ENCODE data around the gene STAT5B. TPM values are rescaled to one million over a fixed set of nuclear protein-coding genes. Genes with fewer than 3 reads are reported as not detected.

The STAT5B gene
- total and polyA plus RNA-seq, 2 of the 13 experiments (the other 11 are each of a cell fraction or from before 2014, with no cell fraction given), result 21.0 to 42.8 TPM

DNA sequence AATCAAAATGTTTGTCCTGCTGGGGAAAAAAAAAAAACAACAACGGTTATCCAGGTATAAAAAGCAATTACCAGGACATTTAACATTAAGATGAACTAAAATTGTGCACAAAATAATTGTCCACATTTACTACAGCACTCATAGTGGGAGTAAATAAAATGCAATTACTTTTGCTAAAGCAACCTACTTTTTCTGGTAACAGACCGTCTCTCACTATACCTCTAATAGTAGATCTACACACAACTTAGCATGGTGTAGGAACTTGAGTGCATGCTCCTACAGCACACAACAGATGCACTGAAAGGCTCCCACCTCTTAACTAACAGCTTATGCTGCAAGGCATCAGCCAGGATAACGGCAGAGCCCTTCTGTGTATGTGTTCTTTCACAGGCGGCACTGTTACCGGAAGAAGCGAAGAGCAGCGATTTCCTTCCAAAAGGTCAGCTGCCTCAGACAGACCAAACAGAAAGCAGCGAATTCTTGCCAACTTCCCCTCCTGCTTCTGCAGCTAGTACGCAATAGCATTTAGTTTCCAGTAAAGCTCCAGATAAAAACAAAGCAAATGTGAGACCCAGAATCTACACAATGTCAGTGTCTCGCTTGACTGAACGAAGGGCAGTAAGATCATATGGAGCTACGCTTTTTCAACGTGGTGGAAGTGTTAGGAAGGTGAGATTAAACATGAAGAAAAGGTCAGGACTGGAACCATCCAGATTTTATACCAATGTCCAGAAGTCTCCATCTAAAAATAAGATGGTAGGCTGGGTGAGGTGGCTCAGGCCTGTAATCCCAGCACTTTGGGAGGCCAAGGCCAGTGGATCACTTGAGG is 27.6 kb downstream of the STAT5B start (continued):
- TF ChIP-seq, protein P1, sequence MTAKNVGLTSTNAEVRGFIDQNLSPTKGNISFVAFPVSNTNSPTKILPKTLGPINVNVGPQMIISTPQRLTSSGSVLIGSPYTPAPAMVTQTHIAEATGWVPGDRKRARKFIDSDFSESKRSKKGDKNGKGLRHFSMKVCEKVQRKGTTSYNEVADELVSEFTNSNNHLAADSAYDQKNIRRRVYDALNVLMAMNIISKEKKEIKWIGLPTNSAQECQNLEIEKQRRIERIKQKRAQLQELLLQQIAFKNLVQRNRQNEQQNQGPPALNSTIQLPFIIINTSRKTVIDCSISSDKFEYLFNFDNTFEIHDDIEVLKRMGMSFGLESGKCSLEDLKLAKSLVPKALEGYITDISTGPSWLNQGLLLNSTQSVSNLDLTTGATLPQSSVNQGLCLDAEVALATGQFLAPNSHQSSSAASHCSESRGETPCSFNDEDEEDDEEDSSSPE (CRISPR knock-in tag; IDR thresholded peaks at IDR 0.05), result peak; percentile 59; the same call in 1 of the 2 replicates
- TF ChIP-seq SALL1 (CRISPR knock-in tag; IDR thresholded peaks at IDR 0.05), result peak; percentile 65
- TF ChIP-seq YEATS4 (CRISPR knock-in tag; IDR thresholded peaks at IDR 0.05; ENCODE audit: borderline replicate concordance), result 0 out of 2 replicates have a peak, but pooled peaks have one; percentile 34
- no peak for TF ChIP-seq ZNF326 (CRISPR knock-in tag; IDR thresholded peaks at IDR 0.05; ENCODE audit: borderline replicate concordance)
- TF ChIP-seq, protein P2, sequence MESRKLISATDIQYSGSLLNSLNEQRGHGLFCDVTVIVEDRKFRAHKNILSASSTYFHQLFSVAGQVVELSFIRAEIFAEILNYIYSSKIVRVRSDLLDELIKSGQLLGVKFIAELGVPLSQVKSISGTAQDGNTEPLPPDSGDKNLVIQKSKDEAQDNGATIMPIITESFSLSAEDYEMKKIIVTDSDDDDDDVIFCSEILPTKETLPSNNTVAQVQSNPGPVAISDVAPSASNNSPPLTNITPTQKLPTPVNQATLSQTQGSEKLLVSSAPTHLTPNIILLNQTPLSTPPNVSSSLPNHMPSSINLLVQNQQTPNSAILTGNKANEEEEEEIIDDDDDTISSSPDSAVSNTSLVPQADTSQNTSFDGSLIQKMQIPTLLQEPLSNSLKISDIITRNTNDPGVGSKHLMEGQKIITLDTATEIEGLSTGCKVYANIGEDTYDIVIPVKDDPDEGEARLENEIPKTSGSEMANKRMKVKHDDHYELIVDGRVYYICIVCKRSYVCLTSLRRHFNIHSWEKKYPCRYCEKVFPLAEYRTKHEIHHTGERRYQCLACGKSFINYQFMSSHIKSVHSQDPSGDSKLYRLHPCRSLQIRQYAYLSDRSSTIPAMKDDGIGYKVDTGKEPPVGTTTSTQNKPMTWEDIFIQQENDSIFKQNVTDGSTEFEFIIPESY (CRISPR knock-in tag; IDR thresholded peaks at IDR 0.05), result peak; percentile 22; the same call in 1 of the 2 replicates
- TF ChIP-seq ZNF253 (CRISPR knock-in tag; IDR thresholded peaks at IDR 0.05; ENCODE audit: borderline replicate concordance), result no peak
- no peak for TF ChIP-seq JUNB (CRISPR knock-in tag; IDR thresholded peaks at IDR 0.05; ENCODE audit: borderline replicate concordance)
- no peak for TF ChIP-seq MAZ (IDR thresholded peaks at IDR 0.05; ENCODE audit: borderline replicate concordance, low read depth, low read length)
- TF ChIP-seq MAZ (CRISPR knock-in tag; IDR thresholded peaks at IDR 0.05; ENCODE audit: low read depth), result no peak
- TF ChIP-seq ZNF749 (CRISPR knock-in tag; IDR thresholded peaks at IDR 0.05; ENCODE audit: borderline replicate concordance), result no peak
- TF ChIP-seq TEAD2 (CRISPR knock-in tag; IDR thresholded peaks at IDR 0.05), result no peak
- TF ChIP-seq, protein P3, sequence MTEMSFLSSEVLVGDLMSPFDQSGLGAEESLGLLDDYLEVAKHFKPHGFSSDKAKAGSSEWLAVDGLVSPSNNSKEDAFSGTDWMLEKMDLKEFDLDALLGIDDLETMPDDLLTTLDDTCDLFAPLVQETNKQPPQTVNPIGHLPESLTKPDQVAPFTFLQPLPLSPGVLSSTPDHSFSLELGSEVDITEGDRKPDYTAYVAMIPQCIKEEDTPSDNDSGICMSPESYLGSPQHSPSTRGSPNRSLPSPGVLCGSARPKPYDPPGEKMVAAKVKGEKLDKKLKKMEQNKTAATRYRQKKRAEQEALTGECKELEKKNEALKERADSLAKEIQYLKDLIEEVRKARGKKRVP (CRISPR knock-in tag; IDR thresholded peaks at IDR 0.05), result peak in 1 of 2 experiments; percentile 50; a peak in 2 of 4 replicates
- TF ChIP-seq, protein P4, sequence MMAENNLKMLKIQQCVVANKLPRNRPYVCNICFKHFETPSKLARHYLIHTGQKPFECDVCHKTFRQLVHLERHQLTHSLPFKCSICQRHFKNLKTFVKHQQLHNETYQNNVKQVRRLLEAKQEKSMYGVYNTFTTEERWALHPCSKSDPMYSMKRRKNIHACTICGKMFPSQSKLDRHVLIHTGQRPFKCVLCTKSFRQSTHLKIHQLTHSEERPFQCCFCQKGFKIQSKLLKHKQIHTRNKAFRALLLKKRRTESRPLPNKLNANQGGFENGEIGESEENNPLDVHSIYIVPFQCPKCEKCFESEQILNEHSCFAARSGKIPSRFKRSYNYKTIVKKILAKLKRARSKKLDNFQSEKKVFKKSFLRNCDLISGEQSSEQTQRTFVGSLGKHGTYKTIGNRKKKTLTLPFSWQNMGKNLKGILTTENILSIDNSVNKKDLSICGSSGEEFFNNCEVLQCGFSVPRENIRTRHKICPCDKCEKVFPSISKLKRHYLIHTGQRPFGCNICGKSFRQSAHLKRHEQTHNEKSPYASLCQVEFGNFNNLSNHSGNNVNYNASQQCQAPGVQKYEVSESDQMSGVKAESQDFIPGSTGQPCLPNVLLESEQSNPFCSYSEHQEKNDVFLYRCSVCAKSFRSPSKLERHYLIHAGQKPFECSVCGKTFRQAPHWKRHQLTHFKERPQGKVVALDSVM (CRISPR knock-in tag; IDR thresholded peaks at IDR 0.05), result no peak
- TF ChIP-seq ATAD3A (CRISPR knock-in tag; IDR thresholded peaks at IDR 0.05), result no peak
- TF ChIP-seq ZNF234 (CRISPR knock-in tag; conservative IDR thresholded peaks at IDR 0.05), result no peak
- TF ChIP-seq ZNF720 (CRISPR knock-in tag; IDR thresholded peaks at IDR 0.05), result no peak
- TF ChIP-seq, protein P5, sequence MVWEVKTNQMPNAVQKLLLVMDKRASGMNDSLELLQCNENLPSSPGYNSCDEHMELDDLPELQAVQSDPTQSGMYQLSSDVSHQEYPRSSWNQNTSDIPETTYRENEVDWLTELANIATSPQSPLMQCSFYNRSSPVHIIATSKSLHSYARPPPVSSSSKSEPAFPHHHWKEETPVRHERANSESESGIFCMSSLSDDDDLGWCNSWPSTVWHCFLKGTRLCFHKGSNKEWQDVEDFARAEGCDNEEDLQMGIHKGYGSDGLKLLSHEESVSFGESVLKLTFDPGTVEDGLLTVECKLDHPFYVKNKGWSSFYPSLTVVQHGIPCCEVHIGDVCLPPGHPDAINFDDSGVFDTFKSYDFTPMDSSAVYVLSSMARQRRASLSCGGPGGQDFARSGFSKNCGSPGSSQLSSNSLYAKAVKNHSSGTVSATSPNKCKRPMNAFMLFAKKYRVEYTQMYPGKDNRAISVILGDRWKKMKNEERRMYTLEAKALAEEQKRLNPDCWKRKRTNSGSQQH (CRISPR knock-in tag; IDR thresholded peaks at IDR 0.05; ENCODE audit: low read depth), result peak; percentile 53
- TF ChIP-seq ZNF383 (CRISPR knock-in tag; IDR thresholded peaks at IDR 0.05; ENCODE audit: borderline replicate concordance), result no peak
